ENCODE measurements around the gene CAMKMT.
"Not testable (repeated sequence)": the region's sequence is repeated elsewhere in the genome, so short reads cannot be mapped to it uniquely, and the experiment has no call there.

Gene CAMKMT

GRCh38 chr2:44377486-44377885 lies 15.7 kb downstream of the CAMKMT start:
- no peaks in the 10 kb centered on the region for H3K9me3 ChIP-seq (ENCODE audit: insufficient read depth, low read length)
- no peaks in the 10 kb centered on the region for H3K4me1 ChIP-seq (ENCODE audit: insufficient read depth, insufficient read length)
- no peak for DNase-seq (ENCODE audit: low read depth, low spot score)

GRCh38 chr2:44385226-44385625 lies 23.5 kb downstream of the CAMKMT start:
- H3K4me3 ChIP-seq (ENCODE audit: insufficient read length, low read depth); H3K4me1 ChIP-seq (ENCODE audit: insufficient read depth, insufficient read length); H3K9me3 ChIP-seq (ENCODE audit: insufficient read depth, low read length): not testable (repeated sequence)

More at GRCh38 chr2:44377486-44377885, 15.7 kb downstream of the CAMKMT start:
- no peak for TF ChIP-seq SUZ12 (IDR thresholded peaks at IDR 0.05; ENCODE audit: extremely low read depth, insufficient read depth, insufficient read length)
- no peak for TF ChIP-seq ZNF274 (IDR thresholded peaks at IDR 0.05; ENCODE audit: low read depth, low read length)
- TF ChIP-seq YY1 (IDR thresholded peaks at IDR 0.05; ENCODE audit: insufficient read depth, insufficient read length) = no peak
- Histone ChIP-seq H3K9ac (ENCODE audit: insufficient read length, low read depth) (no peak overlapping the region), H3K4me3 (ENCODE audit: insufficient read length, low read depth) (no peak overlapping the region), H3K27me3 (ENCODE audit: insufficient read depth, insufficient read length) (no peaks in the 10 kb centered on the region), H3K36me3 (ENCODE audit: insufficient read depth, insufficient read length, low read length) (peaks cover 2% of the 10 kb centered on the region)

GRCh38 chr2:44388877-44389276 lies 27.1 kb downstream of the CAMKMT start:
- H3K27me3 ChIP-seq (ENCODE audit: insufficient read depth, insufficient read length) = no peaks in the 10 kb centered on the region
- no peaks in the 10 kb centered on the region for H3K4me1 ChIP-seq (ENCODE audit: insufficient read depth, insufficient read length)
- no peak overlapping the region for H3K9ac ChIP-seq (ENCODE audit: insufficient read length, low read depth)
- no peak overlapping the region for H3K4me3 ChIP-seq (ENCODE audit: insufficient read length, low read depth)
- H3K9me3 ChIP-seq (ENCODE audit: insufficient read depth, low read length) = no peaks in the 10 kb centered on the region
- TF ChIP-seq SUZ12 (IDR thresholded peaks at IDR 0.05; ENCODE audit: extremely low read depth, insufficient read depth, insufficient read length) (no peak), YY1 (IDR thresholded peaks at IDR 0.05; ENCODE audit: insufficient read depth, insufficient read length) (no peak), ZNF274 (IDR thresholded peaks at IDR 0.05; ENCODE audit: low read depth, low read length) (no peak)
- DNase-seq (ENCODE audit: low read depth, low spot score) = no peak
- no peaks in the 10 kb centered on the region for H3K36me3 ChIP-seq (ENCODE audit: insufficient read depth, insufficient read length, low read length)

More at GRCh38 chr2:44385226-44385625, 23.5 kb downstream of the CAMKMT start:
- not testable (repeated sequence) for DNase-seq (ENCODE audit: low read depth, low spot score); H3K36me3 ChIP-seq (ENCODE audit: insufficient read depth, insufficient read length, low read length); H3K9ac ChIP-seq (ENCODE audit: insufficient read length, low read depth); H3K27me3 ChIP-seq (ENCODE audit: insufficient read depth, insufficient read length)

- DNase-seq (ENCODE audit: low read depth, low spot score) = no peak
- Histone ChIP-seq H3K9ac (ENCODE audit: insufficient read length, low read depth) (no peak overlapping the region), H3K27me3 (ENCODE audit: insufficient read depth, insufficient read length) (no peaks in the 10 kb centered on the region), H3K4me1 (ENCODE audit: insufficient read depth, insufficient read length) (no peaks in the 10 kb centered on the region), H3K4me3 (ENCODE audit: insufficient read length, low read depth) (no peak overlapping the region), H3K9me3 (ENCODE audit: insufficient read depth, low read length) (no peaks in the 10 kb centered on the region), H3K36me3 (ENCODE audit: insufficient read depth, insufficient read length, low read length) (no peaks in the 10 kb centered on the region)
- TF ChIP-seq YY1 (IDR thresholded peaks at IDR 0.05; ENCODE audit: insufficient read depth, insufficient read length) (no peak), SUZ12 (IDR thresholded peaks at IDR 0.05; ENCODE audit: extremely low read depth, insufficient read depth, insufficient read length) (no peak), ZNF274 (IDR thresholded peaks at IDR 0.05; ENCODE audit: low read depth, low read length) (no peak)
Measured at GRCh38 chr2:44389895-44390294, 28.1 kb downstream of the CAMKMT start.

- no peaks in the 10 kb centered on the region for H3K27me3 ChIP-seq (ENCODE audit: insufficient read depth, insufficient read length)
- H3K4me1 ChIP-seq (ENCODE audit: insufficient read depth, insufficient read length) = no peaks in the 10 kb centered on the region
- no peak overlapping the region for H3K4me3 ChIP-seq (ENCODE audit: insufficient read length, low read depth)
- TF ChIP-seq YY1 (IDR thresholded peaks at IDR 0.05; ENCODE audit: insufficient read depth, insufficient read length) = no peak
- no peak for TF ChIP-seq SUZ12 (IDR thresholded peaks at IDR 0.05; ENCODE audit: extremely low read depth, insufficient read depth, insufficient read length)
- no peak for TF ChIP-seq ZNF274 (IDR thresholded peaks at IDR 0.05; ENCODE audit: low read depth, low read length)
- no peak overlapping the region for H3K9ac ChIP-seq (ENCODE audit: insufficient read length, low read depth)
- DNase-seq (ENCODE audit: low read depth, low spot score) = peak; percentile 2
- no peaks in the 10 kb centered on the region for H3K36me3 ChIP-seq (ENCODE audit: insufficient read depth, insufficient read length, low read length)
- no peaks in the 10 kb centered on the region for H3K9me3 ChIP-seq (ENCODE audit: insufficient read depth, low read length)
Measured at GRCh38 chr2:44392338-44392943, 30.7 kb downstream of the CAMKMT start.

GRCh38 chr2:44397447-44398175 lies 35.9 kb downstream of the CAMKMT start:
- no peaks in the 10 kb centered on the region for H3K4me1 ChIP-seq (ENCODE audit: insufficient read depth, insufficient read length)
- H3K4me3 ChIP-seq (ENCODE audit: insufficient read length, low read depth) = no peak overlapping the region
- H3K36me3 ChIP-seq (ENCODE audit: insufficient read depth, insufficient read length, low read length) = no peaks in the 10 kb centered on the region
- H3K27me3 ChIP-seq (ENCODE audit: insufficient read depth, insufficient read length) = no peaks in the 10 kb centered on the region
- no peaks in the 10 kb centered on the region for H3K9me3 ChIP-seq (ENCODE audit: insufficient read depth, low read length)
- DNase-seq (ENCODE audit: low read depth, low spot score) = no peak
- H3K9ac ChIP-seq (ENCODE audit: insufficient read length, low read depth) = no peak overlapping the region
- TF ChIP-seq YY1 (IDR thresholded peaks at IDR 0.05; ENCODE audit: insufficient read depth, insufficient read length) (no peak), SUZ12 (IDR thresholded peaks at IDR 0.05; ENCODE audit: extremely low read depth, insufficient read depth, insufficient read length) (no peak), ZNF274 (IDR thresholded peaks at IDR 0.05; ENCODE audit: low read depth, low read length) (no peak)

GRCh38 chr2:44398243-44398897 lies 36.6 kb downstream of the CAMKMT start:
- no peak overlapping the region for H3K9ac ChIP-seq (ENCODE audit: insufficient read length, low read depth)
- TF ChIP-seq ZNF274 (IDR thresholded peaks at IDR 0.05; ENCODE audit: low read depth, low read length) (no peak), SUZ12 (IDR thresholded peaks at IDR 0.05; ENCODE audit: extremely low read depth, insufficient read depth, insufficient read length) (no peak), YY1 (IDR thresholded peaks at IDR 0.05; ENCODE audit: insufficient read depth, insufficient read length) (no peak)
- H3K9me3 ChIP-seq (ENCODE audit: insufficient read depth, low read length) = no peaks in the 10 kb centered on the region
- H3K36me3 ChIP-seq (ENCODE audit: insufficient read depth, insufficient read length, low read length) = no peaks in the 10 kb centered on the region
- no peak for DNase-seq (ENCODE audit: low read depth, low spot score)
- H3K4me1 ChIP-seq (ENCODE audit: insufficient read depth, insufficient read length) = no peaks in the 10 kb centered on the region
- H3K4me3 ChIP-seq (ENCODE audit: insufficient read length, low read depth) = no peak overlapping the region
- no peaks in the 10 kb centered on the region for H3K27me3 ChIP-seq (ENCODE audit: insufficient read depth, insufficient read length)

Measured in NT2/D1 (cell line).